Caco-2 (cell line): ENCODE results near the gene OVOL3. TPM values are rescaled to one million over a fixed set of nuclear protein-coding genes. Genes with fewer than 3 reads are reported as not detected.

ENCODE experiments used
- BruUV-seq: library from RNA; stranded (reverse); fragments of 400-500 nt; replicated peaks from 2 replicates; lab custom pipeline; 2021; lab: Mats Ljungman, UMichigan
- CTCF ChIA-PET: fragments of 300-600 bp; sonication (Branson Sonifier 250); formaldehyde crosslinking; loops from one replicate; lab custom pipeline; 2022; ENCODE audit warnings: antibody characterized with exemption; lab: Charles Lee
- POLR2A ChIA-PET: fragments of 300-600 bp; sonication (Branson Sonifier 250); formaldehyde crosslinking; loops from one replicate; lab custom pipeline; 2022; ENCODE audit warnings: antibody characterized with exemption; lab: Charles Lee
- DNase-seq, 2 experiments: peaks; one replicate each; pipeline versions ENCODE4 v3.0.0 to v3.0.0-alpha.2; 2020 to 2022
- H3K27me3 ChIP-seq: replicated peaks from 2 replicates; pipeline ENCODE4 v1.6.0; 2011; ENCODE audit warnings: low read length; ENCODE audit not compliant: control insufficient read depth, insufficient read depth
- H3K36me3 ChIP-seq: 2 replicates; pipeline ENCODE4 v1.5.1; 2011; ENCODE audit warnings: low read length; ENCODE audit not compliant: control insufficient read depth, insufficient read depth
- H3K4me1 ChIP-seq: fragments of 250-450 bp; sonication (Bioruptor Pico); 2 replicates; pipeline ENCODE4 v1.5.1; 2020; ENCODE audit warnings: mild to moderate bottlenecking
- H3K4me3 ChIP-seq: 2 replicates; pipeline ENCODE4 v1.5.1; 2011; ENCODE audit warnings: low read depth, mild to moderate bottlenecking, control low read depth, low read length
- H3K9me3 ChIP-seq: fragments of 250-450 bp; sonication (Bioruptor Pico); 2 replicates; pipeline ENCODE4 v1.5.1; 2020; ENCODE audit warnings: mild to moderate bottlenecking, moderate library complexity
- H3K27ac Mint-ChIP-seq: one replicate; pipeline ENCODE4 v1.8.0; 2022; ENCODE audit warnings: mixed read lengths; ENCODE audit not compliant: unreplicated experiment
- H3K27me3 Mint-ChIP-seq: one replicate; pipeline ENCODE4 v1.8.0; 2022; ENCODE audit warnings: mixed read lengths; ENCODE audit not compliant: insufficient read depth, unreplicated experiment
- H3K36me3 Mint-ChIP-seq: one replicate; pipeline ENCODE4 v1.8.0; 2022; ENCODE audit warnings: mild to moderate bottlenecking, mixed read lengths; ENCODE audit not compliant: insufficient read depth, unreplicated experiment
- H3K4me1 Mint-ChIP-seq: one replicate; pipeline ENCODE4 v1.8.0; 2022; ENCODE audit warnings: low read depth, mixed read lengths; ENCODE audit not compliant: unreplicated experiment
- H3K4me3 Mint-ChIP-seq: one replicate; pipeline ENCODE4 v1.8.0; 2022; ENCODE audit warnings: mild to moderate bottlenecking, moderate library complexity, mixed read lengths; ENCODE audit not compliant: unreplicated experiment
- H3K9me3 Mint-ChIP-seq: one replicate; pipeline ENCODE4 v1.8.0; 2022; ENCODE audit warnings: mixed read lengths; ENCODE audit not compliant: unreplicated experiment
- intact Hi-C: fragments of 100-400 bp; cut with micrococcal nuclease; formaldehyde crosslinking; loops from one replicate; pipeline ENCODE4 v1.10.0; 2022; ENCODE audit not compliant: unreplicated experiment
- total RNA-seq: library from RNA; stranded (reverse); gene quantifications from 2 replicates; pipeline ENCODE4 v1.2.3, GENCODE V29; 2022
- TF ChIP-seq, protein P1 (sequence below), 2 experiments: fragments of 200-600 bp in 1 of 2; IDR thresholded peaks; 1 replicate in 1 of 2; 2 replicates in 1 of 2; pipeline versions ENCODE4 v1.5.1 to v1.8.0; 2011 to 2022; ENCODE audit warnings: antibody characterized with exemption in 1 of 2, control low read depth in 1 of 2, inconsistent platforms in 1 of 2, low read depth in 1 of 2, low read length in 1 of 2, mild to moderate bottlenecking in 1 of 2, moderate library complexity in 1 of 2; ENCODE audit not compliant: insufficient read depth in 1 of 2, severe bottlenecking in 1 of 2, unreplicated experiment in 1 of 2

Gene OVOL3
- total RNA-seq, 1 experiment from 2014 or later, result not detected

- Mint-ChIP-seq H3K36me3 (peaks cover 43% of the 10 kb centered on the region), H3K27ac (peak overlapping the region; percentile 91), H3K4me1 (peaks cover 21% of the 10 kb centered on the region), H3K27me3 (no peaks in the 10 kb centered on the region), H3K4me3 (peak overlapping the region; percentile 93), H3K9me3 (peaks cover 9% of the 10 kb centered on the region)
- Histone ChIP-seq H3K4me3 (peak overlapping the region; percentile 70), H3K4me1 (peaks cover 7% of the 10 kb centered on the region), H3K9me3 (no peaks in the 10 kb centered on the region; the same call in 1 of the 2 replicates), H3K36me3 (peaks cover 4% of the 10 kb centered on the region; the same call in 1 of the 2 replicates), H3K27me3 (no peaks in the 10 kb centered on the region)
- peak; percentile 56 to 72 for DNase-seq
- ChIA-PET CTCF (interaction anchor here (1.5 kb wide), 1 partner anchor 12 kb away, joined by 10 read pairs; no protein-coding TSS in a partner anchor), POLR2A (interaction anchor here (0.6 to 2.0 kb wide), 5 partner anchors 13 to 173 kb away, joined by 4 to 12 read pairs (median 6); partner anchors contain the start of genes ZNF146 and ZNF565)
- intact Hi-C loops, result no loop called here
- TSS peak; percentile 80 for BruUV-seq
- TF ChIP-seq, protein P1, sequence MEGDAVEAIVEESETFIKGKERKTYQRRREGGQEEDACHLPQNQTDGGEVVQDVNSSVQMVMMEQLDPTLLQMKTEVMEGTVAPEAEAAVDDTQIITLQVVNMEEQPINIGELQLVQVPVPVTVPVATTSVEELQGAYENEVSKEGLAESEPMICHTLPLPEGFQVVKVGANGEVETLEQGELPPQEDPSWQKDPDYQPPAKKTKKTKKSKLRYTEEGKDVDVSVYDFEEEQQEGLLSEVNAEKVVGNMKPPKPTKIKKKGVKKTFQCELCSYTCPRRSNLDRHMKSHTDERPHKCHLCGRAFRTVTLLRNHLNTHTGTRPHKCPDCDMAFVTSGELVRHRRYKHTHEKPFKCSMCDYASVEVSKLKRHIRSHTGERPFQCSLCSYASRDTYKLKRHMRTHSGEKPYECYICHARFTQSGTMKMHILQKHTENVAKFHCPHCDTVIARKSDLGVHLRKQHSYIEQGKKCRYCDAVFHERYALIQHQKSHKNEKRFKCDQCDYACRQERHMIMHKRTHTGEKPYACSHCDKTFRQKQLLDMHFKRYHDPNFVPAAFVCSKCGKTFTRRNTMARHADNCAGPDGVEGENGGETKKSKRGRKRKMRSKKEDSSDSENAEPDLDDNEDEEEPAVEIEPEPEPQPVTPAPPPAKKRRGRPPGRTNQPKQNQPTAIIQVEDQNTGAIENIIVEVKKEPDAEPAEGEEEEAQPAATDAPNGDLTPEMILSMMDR (IDR thresholded peaks at IDR 0.05; ENCODE audit: insufficient read depth in 1 of 2, low read depth in 1 of 2, low read length in 1 of 2, severe bottlenecking in 1 of 2, unreplicated experiment in 1 of 2), result no peak
These were observed 29.5 kb downstream of the OVOL3 start for GRCh38 chr19:36140304-36141038.

GRCh38 chr19:36141039-36141927, 30.3 kb downstream of the OVOL3 start:
- Histone ChIP-seq H3K4me1 (peaks cover 7% of the 10 kb centered on the region), H3K9me3 (no peaks in the 10 kb centered on the region; the same call in 1 of the 2 replicates), H3K36me3 (peaks cover 7% of the 10 kb centered on the region), H3K27me3 (no peaks in the 10 kb centered on the region), H3K4me3 (peak overlapping the region; percentile 70)
- ChIA-PET POLR2A (interaction anchor here (0.6 to 2.0 kb wide), 2 partner anchors 13 to 74 kb away, joined by 6 to 10 read pairs; no protein-coding TSS in a partner anchor), CTCF (no interaction called here)
- Mint-ChIP-seq H3K4me1 (peaks cover 20% of the 10 kb centered on the region), H3K4me3 (peak overlapping the region; percentile 93), H3K27ac (peak overlapping the region; percentile 91), H3K9me3 (peaks cover 9% of the 10 kb centered on the region), H3K27me3 (no peaks in the 10 kb centered on the region), H3K36me3 (peaks cover 49% of the 10 kb centered on the region)
- no TSS peak for BruUV-seq
- peak; percentile 90 to 91 for DNase-seq
- TF ChIP-seq, protein P1 (IDR thresholded peaks at IDR 0.05; ENCODE audit: insufficient read depth in 1 of 2, low read depth in 1 of 2, low read length in 1 of 2, severe bottlenecking in 1 of 2, unreplicated experiment in 1 of 2), result no peak
- intact Hi-C loops, result no loop called here

GRCh38 chr19:36142046-36142445, 31.1 kb downstream of the OVOL3 start:
- H3K36me3 ChIP-seq, result peaks cover 8% of the 10 kb centered on the region
- Mint-ChIP-seq H3K36me3 (peaks cover 57% of the 10 kb centered on the region), H3K27ac (no peak overlapping the region), H3K4me1 (peaks cover 12% of the 10 kb centered on the region), H3K4me3 (peak overlapping the region; percentile 93), H3K9me3 (peaks cover 9% of the 10 kb centered on the region), H3K27me3 (no peaks in the 10 kb centered on the region)
- POLR2A ChIA-PET, result no interaction called here
- peaks cover 7% of the 10 kb centered on the region for H3K4me1 ChIP-seq
- no peaks in the 10 kb centered on the region for H3K27me3 ChIP-seq
- H3K4me3 ChIP-seq, result no peak overlapping the region
- CTCF ChIA-PET, result no interaction called here
- intact Hi-C loops, result no loop called here
- no peaks in the 10 kb centered on the region; the same call in 1 of the 2 replicates for H3K9me3 ChIP-seq
- BruUV-seq, result no TSS peak
- DNase-seq, result no peak
- TF ChIP-seq, protein P1 (IDR thresholded peaks at IDR 0.05; ENCODE audit: insufficient read depth in 1 of 2, low read depth in 1 of 2, low read length in 1 of 2, severe bottlenecking in 1 of 2, unreplicated experiment in 1 of 2), result no peak
